Measurements from ENCODE around the gene TMEM130. TPM values are rescaled to one million over a fixed set of nuclear protein-coding genes. Genes with fewer than 3 reads are reported as not detected.

TMEM130 gene
- total RNA-seq, 2 experiments from 2014 or later = not detected

DNA sequence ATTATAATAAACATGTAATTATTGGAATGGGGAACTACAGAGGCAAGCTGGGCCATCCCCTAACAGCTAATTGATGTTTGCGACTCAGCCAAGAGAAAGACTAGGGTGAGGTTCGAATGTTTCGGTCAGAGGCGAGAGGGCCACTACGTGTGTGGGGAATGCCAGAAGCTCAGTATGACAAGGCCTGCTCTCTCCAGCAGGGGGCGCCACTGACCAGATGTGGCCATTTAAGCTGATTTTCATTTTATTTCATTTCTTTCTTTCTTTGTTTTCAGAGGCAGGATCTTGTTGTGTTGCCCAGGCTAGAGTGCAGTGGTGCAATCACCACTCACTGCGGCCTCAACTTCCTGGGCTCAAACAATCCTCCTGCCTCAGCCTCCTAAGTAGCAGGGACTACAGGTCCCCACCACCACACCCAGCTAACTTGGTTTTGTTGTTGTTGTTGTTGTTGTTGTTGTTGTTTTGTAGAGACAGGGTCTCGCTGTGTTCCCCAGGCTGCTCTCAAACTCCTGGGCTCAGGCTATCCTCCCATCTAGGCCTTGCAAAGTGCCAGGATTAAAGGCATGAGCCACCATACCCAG is 38.1 kb downstream of the TMEM130 start:
- Mint-ChIP-seq H3K36me3 (ENCODE audit: low read depth) (no peaks in the 10 kb centered on the region), H3K4me3 (no peak overlapping the region), H3K27ac (no peak overlapping the region), H3K27me3 (no peaks in the 10 kb centered on the region), H3K4me1 (no peaks in the 10 kb centered on the region), H3K9me3 (no peaks in the 10 kb centered on the region)
- POLR2A ChIA-PET = interaction anchor here (0.9 kb wide), 1 partner anchor 9 kb away, joined by 3 read pairs; no protein-coding TSS in a partner anchor
- CTCF ChIA-PET = interaction anchor here (0.5 to 4.9 kb wide), 12 partner anchors 9 to 439 kb away, joined by 3 to 40 read pairs (median 4); no protein-coding TSS in a partner anchor
- peak; percentile 46 for DNase-seq

DNA sequence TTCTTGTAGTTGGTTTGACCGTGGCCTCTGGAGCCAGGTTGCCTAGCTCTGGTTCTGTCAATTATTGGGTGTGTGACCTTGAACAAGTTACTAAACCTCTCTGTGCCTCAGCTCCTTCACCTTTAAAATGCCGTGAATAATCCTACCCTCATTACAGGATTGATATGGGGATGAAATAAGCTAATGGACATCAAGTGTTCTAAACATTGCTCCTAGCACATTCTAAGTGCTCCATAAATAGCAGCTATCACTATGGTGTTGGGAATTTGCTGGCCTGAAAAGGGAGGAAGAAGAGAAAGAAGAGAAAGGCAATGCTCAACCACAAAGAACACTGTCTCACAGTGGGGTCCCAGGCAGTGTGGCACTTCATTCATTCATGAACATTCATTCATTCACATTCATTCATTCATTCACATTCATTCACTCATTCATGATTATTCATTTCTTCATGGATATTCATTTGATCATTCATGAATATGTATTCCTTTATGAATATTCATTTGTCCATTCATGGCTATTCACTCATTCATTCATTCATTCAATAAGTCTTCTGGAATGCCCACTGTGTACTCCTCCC is 38.8 kb downstream of the TMEM130 start:
- Mint-ChIP-seq H3K9me3 (no peaks in the 10 kb centered on the region), H3K4me1 (no peaks in the 10 kb centered on the region), H3K27ac (no peak overlapping the region), H3K36me3 (ENCODE audit: low read depth) (no peaks in the 10 kb centered on the region), H3K27me3 (no peaks in the 10 kb centered on the region), H3K4me3 (no peak overlapping the region)
- POLR2A ChIA-PET = interaction anchor here (0.6 to 0.9 kb wide), 2 partner anchors 10 to 359 kb away, joined by 3 read pairs; no protein-coding TSS in a partner anchor
- DNase-seq = no peak
- CTCF ChIA-PET = interaction anchor here (0.5 to 4.9 kb wide), 11 partner anchors 9 to 439 kb away, joined by 3 to 40 read pairs (median 4); no protein-coding TSS in a partner anchor

DNA sequence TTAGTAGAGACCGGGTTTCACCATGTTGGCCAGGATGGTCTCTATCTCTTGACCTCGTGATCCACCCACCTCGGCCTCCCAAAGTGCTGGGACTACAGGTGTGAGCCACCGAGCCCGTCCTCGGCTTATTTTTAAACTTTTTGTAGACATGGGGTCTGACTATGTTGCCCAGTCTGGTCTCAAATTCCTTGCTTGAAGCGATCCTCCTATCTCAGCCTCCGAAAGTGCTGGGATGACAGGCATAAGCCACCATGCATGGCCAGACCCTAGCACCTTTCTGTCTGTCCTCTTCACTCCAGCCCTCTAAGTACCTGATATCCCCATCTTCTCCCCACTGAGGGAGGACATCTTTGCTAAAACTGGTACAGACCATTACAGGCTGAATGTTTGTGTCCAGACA is 41.4 kb downstream of the TMEM130 start:
- DNase-seq = no peak
- Mint-ChIP-seq H3K36me3 (ENCODE audit: low read depth) (no peaks in the 10 kb centered on the region), H3K27ac (no peak overlapping the region), H3K4me3 (no peak overlapping the region), H3K9me3 (no peaks in the 10 kb centered on the region), H3K4me1 (no peaks in the 10 kb centered on the region), H3K27me3 (no peaks in the 10 kb centered on the region)
- CTCF ChIA-PET = interaction anchor here (2.4 kb wide), 1 partner anchor 8 kb away, joined by 10 read pairs; no protein-coding TSS in a partner anchor
- POLR2A ChIA-PET = no interaction called here

DNA sequence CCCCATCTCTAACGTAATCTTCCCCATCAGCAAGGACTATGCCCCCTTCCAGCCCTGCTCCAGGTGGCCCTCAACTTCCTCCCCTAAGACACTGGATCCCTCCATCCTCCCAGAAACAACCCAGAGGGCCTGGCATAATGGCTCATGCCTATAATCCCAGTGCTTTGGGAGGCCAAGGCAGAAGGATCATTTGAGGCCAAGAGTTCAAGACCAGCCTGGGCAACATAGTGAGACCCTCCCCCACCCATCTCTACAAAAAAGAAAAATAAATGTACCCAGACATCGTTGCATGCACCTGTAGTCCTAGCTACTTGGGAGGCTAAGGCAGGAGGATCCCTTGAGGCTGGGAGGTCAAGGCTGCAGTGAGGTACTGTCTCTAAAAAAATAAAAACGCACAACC is 42.6 kb downstream of the TMEM130 start:
- ChIA-PET CTCF (interaction anchor here (2.4 kb wide), 1 partner anchor 9 kb away, joined by 10 read pairs; no protein-coding TSS in a partner anchor), POLR2A (no interaction called here)
- no peaks in the 10 kb centered on the region for H3K9me3 Mint-ChIP-seq
- no peak overlapping the region for H3K4me3 Mint-ChIP-seq
- H3K4me1 Mint-ChIP-seq = no peaks in the 10 kb centered on the region
- no peak for DNase-seq
- no peak overlapping the region for H3K27ac Mint-ChIP-seq
- no peaks in the 10 kb centered on the region for H3K36me3 Mint-ChIP-seq (ENCODE audit: low read depth)
- no peaks in the 10 kb centered on the region for H3K27me3 Mint-ChIP-seq

DNA sequence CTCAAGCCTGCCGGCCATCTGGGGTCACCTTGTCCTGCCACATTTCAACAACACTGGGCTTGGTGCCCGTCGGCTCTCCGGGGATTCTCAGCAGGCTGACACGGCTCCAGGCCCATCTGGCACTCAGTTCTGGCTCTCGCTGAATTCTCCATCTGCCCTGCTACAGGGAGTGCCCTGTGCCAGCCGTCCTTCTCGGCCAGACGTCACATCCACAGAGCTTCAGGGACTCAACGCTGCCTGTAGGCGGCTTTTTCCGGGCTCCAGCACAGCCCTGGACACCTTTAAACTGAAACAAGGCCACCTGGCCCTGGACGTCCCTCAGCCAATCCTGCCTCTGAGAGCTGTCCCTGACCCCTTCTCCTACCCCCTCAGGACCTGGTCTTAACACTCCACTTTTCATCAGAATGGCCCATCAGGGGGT is 43.0 kb downstream of the TMEM130 start:
- H3K36me3 Mint-ChIP-seq (ENCODE audit: low read depth) = no peaks in the 10 kb centered on the region
- H3K4me3 Mint-ChIP-seq = no peak overlapping the region
- H3K27ac Mint-ChIP-seq = no peak overlapping the region
- H3K27me3 Mint-ChIP-seq = no peaks in the 10 kb centered on the region
- no peaks in the 10 kb centered on the region for H3K4me1 Mint-ChIP-seq
- no peak for DNase-seq
- no peaks in the 10 kb centered on the region for H3K9me3 Mint-ChIP-seq
- ChIA-PET POLR2A (no interaction called here), CTCF (interaction anchor here (2.4 kb wide), 1 partner anchor 10 kb away, joined by 10 read pairs; no protein-coding TSS in a partner anchor)

DNA sequence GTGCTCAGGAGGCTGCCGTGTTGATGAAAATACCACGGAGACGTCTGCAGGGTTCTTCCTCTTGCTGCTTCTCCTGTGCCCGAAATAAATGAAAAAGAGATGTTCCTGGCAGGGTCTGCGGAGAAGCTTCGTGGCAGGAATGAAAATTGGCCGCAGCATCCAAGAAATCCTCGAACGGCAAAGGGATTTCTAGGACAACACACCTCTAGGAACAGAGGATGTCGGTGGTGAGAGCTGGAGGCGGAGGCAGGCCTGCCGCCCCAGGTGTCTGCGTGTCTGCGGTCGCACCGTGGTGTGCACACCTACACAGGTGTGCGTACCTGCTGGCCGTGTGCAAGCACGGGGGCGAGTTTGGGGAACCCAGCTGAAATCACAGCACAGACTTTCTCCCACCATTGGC is 43.4 kb downstream of the TMEM130 start:
- DNase-seq = no peak
- Mint-ChIP-seq H3K4me3 (no peak overlapping the region), H3K36me3 (ENCODE audit: low read depth) (no peaks in the 10 kb centered on the region), H3K27ac (no peak overlapping the region), H3K4me1 (no peaks in the 10 kb centered on the region), H3K27me3 (no peaks in the 10 kb centered on the region), H3K9me3 (no peaks in the 10 kb centered on the region)
- ChIA-PET POLR2A (no interaction called here), CTCF (no interaction called here)

DNA sequence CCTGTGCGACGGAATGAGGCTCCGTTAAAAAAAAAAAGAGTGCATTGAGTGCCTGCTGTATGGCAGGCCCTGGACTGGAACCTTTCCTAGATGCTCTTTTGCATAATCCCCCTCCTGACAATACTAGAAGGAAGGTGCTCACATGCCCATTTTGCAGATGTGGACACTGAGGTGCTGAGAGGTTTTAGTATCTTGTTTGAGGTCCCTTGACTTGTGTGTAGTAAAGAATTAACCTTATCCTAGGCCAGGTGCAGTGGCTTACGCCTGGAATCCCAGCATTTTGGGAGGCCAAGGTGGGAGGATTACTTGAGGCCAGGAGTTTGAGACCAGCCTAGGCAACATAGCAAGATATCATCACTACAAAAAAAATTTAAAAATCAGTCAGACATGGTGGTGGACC is 46.6 kb downstream of the TMEM130 start:
- ChIA-PET CTCF (interaction anchor here (1.3 kb wide), 1 partner anchor 8 kb away, joined by 6 read pairs; no protein-coding TSS in a partner anchor), POLR2A (no interaction called here)
- no peak for DNase-seq
- Mint-ChIP-seq H3K4me3 (no peak overlapping the region), H3K27me3 (no peaks in the 10 kb centered on the region), H3K36me3 (ENCODE audit: low read depth) (no peaks in the 10 kb centered on the region), H3K9me3 (no peaks in the 10 kb centered on the region), H3K4me1 (no peaks in the 10 kb centered on the region), H3K27ac (no peak overlapping the region)

DNA sequence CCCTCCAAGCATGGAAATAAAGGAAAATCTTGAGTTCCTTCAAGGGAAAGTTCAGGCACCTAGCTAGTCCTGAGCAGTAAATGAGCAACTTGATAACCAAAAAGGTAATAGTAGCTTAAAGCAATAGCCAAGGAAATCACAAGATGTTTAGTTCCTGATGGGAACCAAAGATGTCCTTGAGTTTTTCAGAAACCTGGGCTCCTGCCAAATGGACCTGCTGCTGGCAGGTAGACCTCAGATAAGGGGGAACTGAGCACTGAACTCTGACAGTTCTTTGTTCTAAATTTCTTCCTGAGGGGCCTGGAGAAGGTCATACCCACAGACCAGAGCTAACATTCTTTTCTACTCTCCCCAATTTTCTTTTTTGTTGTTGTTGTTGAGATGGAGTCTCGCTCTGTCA is 48.5 kb downstream of the TMEM130 start:
- no peak overlapping the region for H3K27ac Mint-ChIP-seq
- CTCF ChIA-PET = no interaction called here
- no peak overlapping the region for H3K4me3 Mint-ChIP-seq
- H3K9me3 Mint-ChIP-seq = no peaks in the 10 kb centered on the region
- H3K27me3 Mint-ChIP-seq = no peaks in the 10 kb centered on the region
- H3K4me1 Mint-ChIP-seq = no peaks in the 10 kb centered on the region
- POLR2A ChIA-PET = no interaction called here
- H3K36me3 Mint-ChIP-seq (ENCODE audit: low read depth) = no peaks in the 10 kb centered on the region
- no peak for DNase-seq

DNA sequence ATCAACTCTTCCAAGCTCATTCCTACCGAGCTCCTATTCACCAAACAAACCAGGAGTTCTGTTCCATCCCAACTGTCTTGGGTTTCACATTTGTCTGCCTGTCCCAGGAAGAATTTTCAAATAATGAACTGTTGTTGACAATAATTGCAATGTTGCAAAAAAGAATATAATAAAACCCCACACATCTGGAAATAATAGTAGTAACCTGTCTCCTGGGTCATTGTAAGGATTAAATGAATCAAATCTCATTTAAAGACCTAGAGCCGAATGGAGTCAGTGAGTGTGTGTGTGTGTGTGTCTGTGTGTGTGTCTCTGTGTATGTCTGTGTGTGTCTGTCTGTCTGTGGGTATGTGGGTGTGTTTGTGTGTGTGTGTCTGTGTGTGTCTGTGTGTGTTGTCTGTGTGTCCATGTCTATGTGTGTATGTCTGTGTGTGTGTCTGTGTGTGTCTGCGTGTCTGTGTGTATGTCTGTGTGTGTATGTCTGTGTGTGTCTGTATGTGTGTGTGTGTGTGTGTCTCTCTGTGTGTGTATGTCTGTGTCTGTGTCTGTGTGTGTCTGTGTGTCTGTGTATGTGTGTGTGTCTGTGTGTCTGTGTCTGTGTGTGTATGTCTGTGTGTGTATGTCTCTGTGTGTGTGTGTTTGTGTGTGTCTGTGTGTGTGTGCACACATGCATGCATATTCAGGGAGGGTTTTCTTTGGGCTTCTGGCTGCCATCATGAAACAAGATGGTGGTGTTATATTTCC is 52.7 kb downstream of the TMEM130 start:
- H3K27me3 Mint-ChIP-seq = no peaks in the 10 kb centered on the region
- no peaks in the 10 kb centered on the region for H3K9me3 Mint-ChIP-seq
- H3K4me1 Mint-ChIP-seq = no peaks in the 10 kb centered on the region
- no peak overlapping the region for H3K27ac Mint-ChIP-seq
- H3K4me3 Mint-ChIP-seq = no peak overlapping the region
- ChIA-PET CTCF (no interaction called here), POLR2A (no interaction called here)
- no peak for DNase-seq
- H3K36me3 Mint-ChIP-seq (ENCODE audit: low read depth) = no peaks in the 10 kb centered on the region

DNA sequence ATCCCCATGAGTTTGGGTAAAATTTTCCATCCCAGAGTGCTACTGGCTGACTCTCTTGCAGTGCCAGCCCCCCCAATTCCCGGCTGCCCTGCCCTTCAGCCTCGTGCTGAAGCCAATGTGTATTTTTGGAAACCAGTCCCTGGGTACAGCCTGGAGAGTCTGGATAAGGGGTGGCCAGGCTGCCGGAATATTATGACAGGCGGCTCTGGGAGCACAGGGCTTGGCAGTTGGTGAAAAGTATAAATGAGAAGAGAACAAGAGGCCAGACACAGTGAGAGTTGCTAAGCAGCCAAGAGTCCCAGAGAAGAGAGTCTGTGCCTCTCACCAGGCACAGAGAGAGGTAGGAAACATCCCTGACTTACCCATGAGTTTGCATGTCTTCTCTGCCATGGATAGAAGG is 53.6 kb downstream of the TMEM130 start:
- Mint-ChIP-seq H3K9me3 (peaks cover under 1% of the 10 kb centered on the region), H3K4me3 (no peak overlapping the region), H3K4me1 (no peaks in the 10 kb centered on the region)

DNA sequence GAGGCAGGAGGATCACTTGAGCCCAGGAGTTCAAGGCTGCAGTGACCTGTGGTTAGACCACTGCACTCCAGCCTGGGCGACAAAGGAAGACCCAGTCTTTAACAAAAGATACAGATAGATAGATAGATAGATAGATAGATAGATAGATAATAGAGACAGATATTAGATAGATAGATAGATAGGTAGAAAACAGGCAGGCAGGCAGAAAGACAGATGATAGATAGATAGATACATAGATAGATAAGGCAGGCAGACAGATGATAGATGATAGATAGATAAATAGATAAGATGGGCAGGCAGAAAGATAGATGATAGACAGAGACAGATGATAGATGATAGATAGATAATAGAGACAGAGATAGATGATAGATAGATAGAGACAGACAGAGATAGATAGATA is 54.5 kb downstream of the TMEM130 start:
- peaks cover 8% of the 10 kb centered on the region for H3K9me3 Mint-ChIP-seq

More for the DNA sequence above, 53.6 kb downstream of the TMEM130 start:
- DNase-seq = no peak
- POLR2A ChIA-PET = no interaction called here
- no peak overlapping the region for H3K27ac Mint-ChIP-seq
- CTCF ChIA-PET = no interaction called here
- H3K27me3 Mint-ChIP-seq = no peaks in the 10 kb centered on the region
- H3K36me3 Mint-ChIP-seq (ENCODE audit: low read depth) = no peaks in the 10 kb centered on the region

DNA sequence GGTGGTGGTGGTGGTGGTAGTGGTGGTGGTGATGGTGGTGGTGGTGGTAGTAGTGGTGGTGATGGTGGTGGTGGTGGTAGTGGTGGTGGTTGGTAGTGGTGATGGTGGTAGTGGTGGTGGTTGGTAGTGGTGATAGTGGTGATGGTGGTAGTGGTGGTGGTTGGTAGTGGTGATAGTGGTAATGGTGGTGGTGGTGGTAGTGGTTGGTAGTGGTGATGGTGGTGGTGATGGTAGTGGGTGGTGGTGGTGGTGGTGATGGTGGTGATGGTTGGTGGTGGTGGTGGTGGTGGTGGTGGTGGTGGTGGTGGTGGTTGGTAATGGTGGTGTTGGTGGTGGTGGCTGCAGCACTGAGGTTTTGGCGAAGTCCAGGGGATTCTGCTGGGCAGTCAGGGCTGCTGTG is 58.5 kb downstream of the TMEM130 start:
- no peaks in the 10 kb centered on the region for H3K36me3 Mint-ChIP-seq (ENCODE audit: low read depth)
- H3K9me3 Mint-ChIP-seq = peaks cover 8% of the 10 kb centered on the region
- DNase-seq = no peak
- no peaks in the 10 kb centered on the region for H3K4me1 Mint-ChIP-seq
- H3K4me3 Mint-ChIP-seq = no peak overlapping the region
- ChIA-PET POLR2A (no interaction called here), CTCF (no interaction called here)
- H3K27me3 Mint-ChIP-seq = no peaks in the 10 kb centered on the region
- H3K27ac Mint-ChIP-seq = no peak overlapping the region

More for the DNA sequence above, 54.5 kb downstream of the TMEM130 start:
- DNase-seq = no peak
- Mint-ChIP-seq H3K27ac (no peak overlapping the region), H3K36me3 (ENCODE audit: low read depth) (no peaks in the 10 kb centered on the region), H3K27me3 (no peaks in the 10 kb centered on the region), H3K4me3 (no peak overlapping the region), H3K4me1 (no peaks in the 10 kb centered on the region)
- POLR2A ChIA-PET = no interaction called here
- CTCF ChIA-PET = no interaction called here

DNA sequence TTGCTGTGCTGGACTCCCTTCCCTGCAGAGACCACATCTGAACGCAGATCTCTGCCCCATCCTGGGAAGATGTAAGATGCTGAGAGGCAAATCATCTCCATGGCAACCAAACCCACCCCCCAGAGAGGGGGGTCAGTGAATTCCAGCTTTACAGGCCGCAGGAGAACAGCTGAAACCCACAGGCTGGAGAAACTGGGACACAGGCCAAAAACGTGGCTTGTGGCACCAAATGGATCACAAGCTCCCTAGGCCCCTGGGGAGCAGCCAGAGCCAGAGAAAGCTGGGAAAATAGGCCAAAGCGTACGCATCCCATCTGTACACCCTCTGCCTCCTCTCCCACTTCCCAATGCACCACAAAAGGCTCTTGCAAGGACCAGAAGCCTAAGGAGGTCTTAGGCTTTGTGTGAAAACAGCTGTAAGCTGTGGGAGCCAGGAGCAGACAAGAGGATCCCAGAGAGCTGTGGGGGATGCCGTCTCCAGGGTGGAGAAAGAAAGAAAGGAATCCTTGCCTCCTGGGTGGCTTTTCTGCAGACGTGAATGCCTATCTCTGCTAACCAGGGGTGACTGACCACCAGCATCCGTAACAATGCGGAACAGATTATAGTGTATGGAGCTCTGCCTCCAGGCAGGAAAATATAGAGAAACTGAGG is 59.5 kb downstream of the TMEM130 start:
- Mint-ChIP-seq H3K4me3 (no peak overlapping the region), H3K9me3 (peaks cover 8% of the 10 kb centered on the region), H3K27ac (no peak overlapping the region), H3K36me3 (ENCODE audit: low read depth) (no peaks in the 10 kb centered on the region), H3K27me3 (no peaks in the 10 kb centered on the region), H3K4me1 (no peaks in the 10 kb centered on the region)
- CTCF ChIA-PET = interaction anchor here (1.0 kb wide), 1 partner anchor 64 kb away, joined by 3 read pairs; no protein-coding TSS in a partner anchor
- POLR2A ChIA-PET = no interaction called here
- DNase-seq = no peak

Measured in activated CD4-positive, alpha-beta memory T cell treated with anti-CD3 and anti-CD28 coated beads, Interleukin-2, amount 10 ng/mL, durations not matched to agents 7 days and 5 days (primary cell).